HG03095 (cell line): ENCODE results near the gene TAF13.
"Not testable (repeated sequence)": the region's sequence is repeated elsewhere in the genome, so short reads cannot be mapped to it uniquely, and the experiment has no call there.

Experiments
- ATAC-seq: cut with Tn5 transposase; IDR thresholded peaks from one replicate; pipeline ENCODE4 v1.9.1; 2021; ENCODE audit warnings: moderate library complexity; ENCODE audit not compliant: unreplicated experiment

Gene TAF13

DNA sequence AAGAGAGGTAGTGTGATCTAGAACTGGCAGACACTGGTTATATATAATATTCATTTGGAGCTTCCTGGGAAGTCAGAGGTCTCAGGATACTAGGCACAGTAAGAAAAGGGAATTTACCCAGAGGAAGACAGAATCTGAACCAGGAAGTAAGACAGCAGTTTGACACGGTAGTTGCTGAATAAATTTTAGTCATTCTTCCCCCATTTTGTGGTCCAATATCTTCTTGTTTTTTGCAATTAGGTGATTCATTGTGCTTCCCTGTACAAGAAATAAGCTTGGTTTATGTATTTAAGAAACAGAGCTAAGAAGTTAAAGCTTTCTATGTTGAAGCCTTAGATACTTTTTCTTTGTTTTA lies 16.0 kb upstream of the TAF13 start:
- ATAC-seq = no peak

DNA sequence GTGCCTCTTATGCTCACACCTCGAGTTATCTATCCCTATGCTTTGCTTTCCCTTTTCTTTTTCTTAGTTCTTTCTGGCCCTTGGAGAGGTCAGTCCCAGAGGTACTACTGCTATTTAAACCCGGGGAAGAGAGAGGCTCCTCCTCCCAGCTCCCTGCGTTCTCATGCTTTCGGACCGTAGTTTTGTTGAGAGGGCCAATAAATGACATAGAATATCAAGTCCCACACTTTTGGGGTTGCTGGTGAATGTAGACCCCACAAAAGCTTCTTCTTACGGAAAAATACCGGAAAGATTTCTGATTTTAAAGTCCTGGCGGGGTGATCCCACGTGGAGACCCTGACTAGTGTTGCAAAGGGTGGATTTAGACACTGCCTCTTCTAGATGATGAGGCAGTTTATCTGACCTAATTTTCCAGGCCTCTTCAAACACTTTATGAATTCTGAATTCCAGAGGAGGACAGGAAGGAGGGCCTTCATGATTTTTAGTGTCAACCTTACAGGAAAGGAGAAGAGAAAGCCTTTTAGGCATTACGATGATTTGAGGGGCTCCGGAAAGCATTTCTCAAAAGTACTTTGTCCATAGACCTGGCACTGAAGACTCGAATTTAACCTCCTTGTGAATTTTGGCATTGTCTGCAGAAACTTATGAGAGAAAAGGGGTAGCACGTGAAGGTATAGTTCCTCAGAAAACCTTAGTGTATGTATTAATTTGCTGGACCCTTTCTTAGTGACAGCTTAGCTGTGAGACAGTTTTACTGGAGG lies 15.5 kb upstream of the TAF13 start:
- ATAC-seq = peak; percentile 54

DNA sequence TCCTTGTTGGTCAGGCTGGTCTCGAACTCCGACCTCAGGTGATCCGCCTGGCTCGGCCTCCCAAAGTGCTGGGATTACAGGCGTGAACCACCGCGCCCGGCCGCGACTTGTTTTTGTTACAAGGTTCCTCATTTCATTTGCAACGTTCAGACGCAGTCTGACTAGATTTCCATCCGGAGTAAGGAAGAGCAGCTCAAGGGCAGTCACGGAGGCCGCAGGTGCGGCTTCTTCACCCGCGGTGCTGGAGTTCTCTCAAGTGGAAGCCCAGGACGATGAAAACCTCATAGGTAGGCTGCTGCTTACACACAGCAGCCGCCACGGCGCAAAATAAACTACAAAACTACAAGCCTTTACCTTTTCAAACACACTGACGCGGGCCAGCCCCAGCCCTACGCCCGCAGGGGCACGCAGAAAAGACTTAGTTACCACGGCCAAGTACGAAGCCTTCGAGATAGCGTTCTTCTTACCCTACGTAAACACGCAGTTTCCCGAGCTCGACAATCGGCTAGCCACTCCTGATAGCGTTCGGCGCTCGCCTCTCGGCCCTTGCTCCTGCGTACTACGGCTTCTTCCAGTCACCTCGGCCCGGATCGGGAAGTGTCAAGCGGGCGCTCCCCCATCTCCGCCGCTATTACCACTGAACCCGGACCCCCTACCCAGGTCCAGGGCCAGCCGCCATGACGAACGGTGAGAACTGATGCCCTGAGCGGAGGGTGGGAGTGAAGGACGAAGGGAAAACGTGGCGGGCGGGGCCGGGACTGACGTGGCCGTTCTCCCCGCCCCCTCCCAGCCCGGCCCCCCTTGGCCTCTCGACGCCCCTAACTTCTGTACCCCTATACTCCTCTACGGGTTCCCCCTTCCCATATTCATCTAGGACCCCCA lies 14.6 kb upstream of the TAF13 start, which contains the start of gene TMEM167B:
TMEM167B (plus strand) TSS at position 569 of the 882 bp plus-strand sequence; CDS start at position 678, 109 bp downstream.
- peak; percentile 87 for ATAC-seq

DNA sequence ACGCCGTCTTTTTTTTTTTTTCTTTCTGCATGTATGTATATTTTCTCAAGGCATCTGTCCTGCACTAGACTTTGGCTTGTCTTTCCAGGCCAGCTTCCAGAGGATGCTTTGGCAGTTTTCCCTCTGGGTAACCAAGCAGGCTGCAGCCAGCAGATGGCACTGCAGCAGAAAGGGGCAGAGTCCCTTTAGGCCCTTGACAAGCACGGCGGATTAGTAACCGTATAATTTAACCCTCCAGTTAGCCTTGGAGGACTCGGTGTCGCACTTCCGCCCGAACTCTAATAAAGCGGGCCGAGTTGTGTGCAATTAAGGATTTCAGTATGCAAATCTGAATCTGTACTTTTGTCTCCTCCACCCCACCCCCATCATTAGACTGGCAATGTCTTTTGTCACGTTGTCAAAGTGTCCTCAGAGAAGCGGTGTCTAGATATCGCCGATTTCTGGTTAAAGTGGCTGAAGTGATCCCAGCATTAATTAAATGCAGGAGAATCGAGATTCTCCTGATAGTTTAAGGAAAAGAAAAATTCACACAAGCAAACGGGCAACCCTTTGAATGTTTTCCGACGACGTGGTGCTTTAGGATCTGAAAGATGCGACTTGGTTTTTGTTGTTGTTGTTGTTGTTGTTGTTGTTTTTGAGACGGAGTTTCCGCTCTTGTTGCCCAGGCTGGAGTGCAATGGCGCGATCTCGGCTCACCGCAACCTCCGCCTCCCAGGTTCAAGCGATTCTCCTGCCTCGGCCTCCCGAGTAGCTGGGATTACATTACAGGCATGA lies 13.6 kb upstream of the TAF13 start:
- no peak for ATAC-seq

DNA sequence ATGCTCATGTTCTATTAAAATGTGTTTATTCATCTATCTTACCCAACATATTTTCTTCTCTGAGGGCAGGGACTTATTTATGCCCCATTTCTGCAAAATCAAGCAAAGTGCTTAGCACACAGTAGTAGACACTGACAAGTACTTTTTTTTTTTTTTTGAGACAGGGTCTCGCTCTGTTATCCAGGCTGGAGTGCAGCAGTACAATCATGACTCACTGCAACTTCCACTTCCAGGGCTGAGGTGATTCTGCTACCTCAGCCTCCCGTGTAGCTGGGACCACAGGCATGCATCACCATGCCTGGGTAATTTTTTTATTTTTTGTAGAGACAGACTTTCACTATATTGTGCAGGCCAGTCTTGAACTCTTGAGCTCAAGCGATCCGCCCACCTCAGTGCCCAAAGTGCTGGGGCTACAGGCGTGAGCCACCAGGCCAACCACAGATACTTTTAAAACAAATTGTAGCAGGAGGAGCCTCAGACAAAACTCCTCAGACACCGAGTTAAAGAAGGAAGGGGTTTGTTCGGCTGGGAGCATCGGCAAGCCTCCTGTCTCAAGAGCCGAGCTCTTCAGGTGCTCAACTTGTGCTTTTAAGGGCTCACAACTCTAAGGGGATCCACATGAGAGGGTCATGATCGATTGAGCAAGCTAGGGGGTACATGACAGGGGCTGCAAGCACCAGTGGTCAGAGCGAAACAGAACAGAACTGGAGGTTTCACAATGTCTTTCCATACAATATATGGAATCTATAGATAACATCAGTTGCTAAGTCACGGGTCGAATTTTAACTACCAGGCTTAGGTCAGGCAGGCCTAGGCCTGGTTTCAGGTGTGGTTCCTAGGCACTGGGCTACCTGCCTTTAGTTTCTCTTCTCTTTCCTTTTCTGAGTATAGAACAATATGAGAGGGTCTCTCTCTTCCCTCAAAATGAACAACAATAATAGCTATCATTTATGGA lies 9.0 kb upstream of the TAF13 start:
- no peak for ATAC-seq

DNA sequence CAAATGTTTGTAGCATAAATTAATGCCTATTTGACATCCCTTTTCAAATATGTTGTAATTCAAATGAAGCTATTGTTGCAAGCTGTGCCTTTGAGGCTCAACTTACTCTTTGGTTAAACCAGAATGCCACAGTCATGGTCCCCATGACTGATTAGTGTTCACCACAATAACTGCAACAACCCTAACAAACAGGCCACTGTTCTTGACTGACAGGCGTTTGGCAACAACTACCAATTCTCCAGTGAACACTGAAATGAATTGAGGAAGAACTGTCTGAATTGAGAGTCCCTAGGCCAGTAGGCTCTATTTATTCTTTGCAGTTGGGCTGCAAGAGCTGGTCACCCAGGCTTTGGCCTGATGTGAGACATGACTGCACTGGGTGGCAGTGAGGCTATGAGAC lies 8.1 kb upstream of the TAF13 start:
- no peak for ATAC-seq

DNA sequence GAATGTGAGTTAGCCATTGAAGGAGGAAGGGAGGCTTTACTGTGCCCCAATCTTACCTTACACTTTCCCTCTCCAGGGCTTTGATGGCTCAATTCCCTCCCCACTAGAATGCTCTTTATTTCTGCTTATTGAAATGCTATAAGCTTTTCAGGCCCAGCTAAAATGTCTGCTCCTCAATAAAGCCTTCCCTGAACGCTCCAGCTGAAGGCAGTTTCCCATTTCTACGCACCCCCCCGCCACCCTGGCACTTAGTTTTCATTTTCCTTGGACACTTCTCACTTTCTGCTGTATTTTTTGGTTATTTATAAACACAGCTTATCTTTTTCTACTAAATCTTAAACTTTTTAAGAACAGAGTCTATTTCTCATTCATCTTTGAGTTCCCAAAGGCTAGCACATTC lies 7.7 kb upstream of the TAF13 start:
- ATAC-seq = no peak

DNA sequence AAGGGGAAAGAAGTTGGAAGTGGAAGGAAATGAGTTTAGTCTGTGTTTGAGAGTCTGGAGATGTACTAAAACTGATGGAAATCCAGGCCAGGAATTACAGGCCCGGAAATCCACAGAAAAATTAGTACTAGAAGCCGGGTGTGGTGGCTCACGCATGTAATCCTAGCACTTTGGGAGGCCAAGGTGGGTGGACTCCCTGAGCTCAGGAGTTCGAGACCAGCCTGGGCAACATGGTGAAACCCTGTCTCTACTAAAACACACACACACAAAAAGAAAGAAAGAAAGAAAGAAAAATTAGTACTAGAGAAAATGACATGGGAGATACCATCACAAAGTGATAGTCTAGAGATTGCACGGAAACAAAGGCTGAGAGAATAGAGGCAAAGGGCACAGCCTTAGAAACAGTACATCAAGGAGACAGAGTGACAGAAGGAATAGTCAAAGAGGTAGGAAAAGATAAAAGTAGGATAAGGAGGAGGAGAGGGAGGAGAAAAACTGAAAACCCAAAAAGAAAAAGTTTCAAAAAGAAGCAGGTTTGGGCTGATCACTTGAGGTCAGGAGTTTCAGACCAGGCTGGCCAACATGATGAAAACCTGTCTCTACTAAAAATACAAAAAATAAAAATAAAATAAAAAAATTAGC lies 4.8 kb upstream of the TAF13 start:
- ATAC-seq = no peak

DNA sequence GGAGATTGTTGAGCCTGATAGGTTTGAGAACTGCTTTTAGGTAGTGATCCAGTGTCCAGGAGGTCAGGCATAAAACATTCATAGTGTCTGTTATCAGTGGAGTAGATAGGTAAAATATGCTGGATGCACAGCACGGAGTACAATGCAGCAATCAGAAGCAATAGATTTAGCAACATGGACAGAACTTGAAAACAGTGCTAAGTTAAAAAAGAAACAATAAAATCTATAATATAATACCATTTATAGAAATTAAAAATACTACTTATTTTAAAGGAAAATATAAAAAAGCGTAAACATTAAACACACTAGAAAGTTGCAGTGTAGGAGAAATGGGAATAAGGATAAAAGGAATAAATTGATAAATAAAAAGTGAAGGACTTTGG lies 3.4 kb upstream of the TAF13 start:
- ATAC-seq = no peak

DNA sequence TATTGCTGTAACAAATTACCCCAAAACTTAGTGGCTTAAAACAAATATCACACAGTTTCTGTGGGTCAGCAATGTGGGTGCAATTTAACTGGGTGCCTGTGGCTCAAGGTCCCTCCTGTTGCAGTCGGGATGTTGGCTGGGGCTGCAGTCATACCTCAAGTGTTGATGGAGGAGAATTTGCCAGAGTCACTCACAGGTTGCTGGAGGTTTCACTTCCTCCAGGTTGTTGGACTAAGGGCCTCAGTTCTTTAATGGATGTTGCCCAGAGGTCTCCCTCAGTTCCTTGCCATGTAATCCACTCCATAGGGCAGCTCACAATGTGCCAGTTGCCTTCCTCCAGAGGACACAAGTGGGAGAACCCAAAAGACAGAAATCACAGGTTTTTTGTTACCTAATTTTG lies 2.5 kb upstream of the TAF13 start:
- ATAC-seq = no peak

DNA sequence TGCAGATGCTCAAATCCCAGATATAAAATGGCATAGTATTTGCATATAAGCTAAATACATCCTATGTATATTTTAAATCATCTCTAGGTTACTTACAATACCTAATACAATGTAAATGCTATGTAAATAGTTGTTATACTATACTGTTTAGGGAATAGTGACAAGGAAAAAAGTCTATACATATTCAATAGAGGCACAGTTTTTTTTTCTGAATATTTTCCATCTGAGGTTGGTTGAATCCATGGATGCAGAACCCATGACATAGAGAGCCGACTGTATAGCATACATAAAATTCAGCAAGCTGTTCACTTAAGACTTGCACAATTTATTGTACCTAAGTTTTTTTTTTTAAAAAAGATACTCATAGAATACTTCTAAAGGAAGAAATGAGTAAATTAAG lies 6.5 kb downstream of the TAF13 start:
- no peak for ATAC-seq

DNA sequence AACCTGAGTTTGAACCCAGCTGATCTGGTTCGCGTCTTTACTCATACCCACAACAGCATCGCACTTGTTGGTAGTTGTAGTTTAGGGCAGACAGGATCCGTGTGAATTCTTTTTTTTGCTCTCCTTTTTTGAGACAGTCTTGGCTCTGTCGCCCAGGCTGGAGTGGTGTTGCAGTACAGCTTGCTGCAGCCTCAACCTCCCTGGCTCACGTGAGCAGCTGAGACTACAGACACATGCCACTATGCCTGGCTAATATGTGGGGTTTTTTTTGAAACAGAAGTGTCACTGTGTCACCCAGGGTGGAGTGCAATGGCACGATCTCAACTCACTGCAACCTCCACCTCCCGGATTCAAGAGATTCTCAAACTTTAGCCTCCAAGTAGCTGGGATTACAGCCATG lies 7.9 kb downstream of the TAF13 start:
- no peak for ATAC-seq

DNA sequence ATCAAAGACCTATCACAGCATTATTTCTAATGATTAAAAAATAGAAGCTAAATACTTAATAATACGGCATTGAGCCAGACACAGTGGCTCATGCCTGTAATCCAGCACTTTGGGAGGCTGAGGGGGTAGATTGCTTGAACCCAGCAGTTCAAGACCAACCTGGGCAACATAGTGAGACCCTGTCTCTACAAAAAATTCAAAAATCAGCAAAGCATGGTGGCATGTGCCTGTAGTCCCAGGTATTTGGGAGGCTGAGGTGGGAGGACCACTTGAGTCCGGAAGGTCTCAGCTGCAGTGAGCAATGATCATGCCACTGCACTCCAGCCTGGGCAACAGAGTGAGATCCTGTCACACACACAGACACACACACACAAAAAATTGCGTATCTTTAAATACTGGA lies 10.7 kb downstream of the TAF13 start:
- no peak for ATAC-seq

DNA sequence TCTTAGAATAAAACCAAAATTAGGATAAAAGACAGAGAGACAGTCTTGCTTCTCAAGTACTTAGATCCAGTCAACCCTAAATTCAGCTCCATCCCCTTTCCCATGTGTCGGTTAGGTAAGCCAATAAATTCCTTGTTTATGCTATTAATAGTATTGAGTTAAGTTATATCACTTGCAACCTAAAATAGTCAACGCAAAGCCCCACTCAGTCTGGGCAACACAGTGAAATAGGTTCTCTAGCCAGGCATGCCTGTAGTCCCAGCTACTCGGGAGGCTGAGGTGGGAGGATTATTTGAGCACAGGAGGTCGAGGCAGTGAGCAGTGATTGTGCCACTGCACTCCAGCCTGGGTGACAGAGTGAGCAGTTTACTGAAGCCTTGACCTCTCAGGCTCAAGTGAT lies 14.6 kb downstream of the TAF13 start:
- no peak for ATAC-seq

DNA sequence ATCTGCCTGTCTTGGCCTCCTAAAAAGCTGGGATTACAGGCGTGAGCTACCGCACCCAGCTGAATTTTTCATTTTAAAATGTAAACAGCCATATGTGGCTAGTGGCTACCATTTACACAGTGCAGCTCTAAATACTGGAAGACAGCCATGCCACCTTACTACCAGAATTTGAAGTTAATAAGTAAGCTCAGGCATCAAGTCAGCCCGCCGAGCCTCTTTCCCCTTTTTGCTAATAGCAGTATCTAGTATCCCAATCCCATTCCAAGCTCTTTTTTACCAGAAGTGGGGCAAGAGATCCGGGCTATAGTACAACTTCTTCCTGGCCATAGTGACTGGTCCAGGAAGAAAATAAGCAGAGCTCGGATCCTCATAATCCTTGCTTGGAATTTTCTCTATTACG lies 15.1 kb downstream of the TAF13 start:
- ATAC-seq = no peak

DNA sequence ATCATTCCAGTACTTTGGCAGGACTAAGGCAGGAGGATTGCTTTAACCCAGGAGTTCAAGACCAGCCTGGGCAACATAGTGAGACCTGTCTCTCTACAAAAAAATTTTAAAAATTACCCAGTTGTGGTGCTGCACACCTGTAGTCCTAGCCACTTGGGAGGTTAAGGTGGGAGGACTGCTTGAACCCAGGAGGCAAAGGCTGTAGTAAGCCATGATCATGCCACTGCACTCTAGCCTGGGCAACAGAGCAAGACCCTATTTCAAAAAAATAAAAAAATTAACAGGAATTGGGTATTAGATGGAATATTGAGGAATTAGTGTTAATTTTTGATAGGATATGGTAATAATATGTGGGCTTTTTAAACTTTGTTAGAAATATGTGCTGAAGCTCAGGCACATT lies 16.8 kb downstream of the TAF13 start:
- no peak for ATAC-seq

DNA sequence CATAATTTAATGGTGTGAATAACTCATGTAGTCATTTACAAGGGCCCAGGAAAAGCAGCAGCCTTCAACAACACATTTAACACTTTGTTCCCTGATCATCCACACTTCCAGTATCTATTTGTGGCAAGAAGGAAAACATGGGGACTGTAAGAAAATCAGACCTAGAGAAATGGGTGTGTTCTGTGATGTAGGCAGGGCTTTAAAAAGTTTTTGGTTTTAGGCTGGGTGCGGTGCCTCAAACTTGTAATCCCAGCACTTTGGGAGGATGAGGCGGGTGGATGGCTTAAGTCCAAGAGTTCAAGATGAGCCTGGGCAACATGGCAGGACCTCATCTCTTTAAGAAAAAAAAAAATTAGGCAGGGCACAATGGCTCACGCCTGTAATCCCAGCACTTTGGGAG lies 19.7 kb downstream of the TAF13 start:
- ATAC-seq = no peak

DNA sequence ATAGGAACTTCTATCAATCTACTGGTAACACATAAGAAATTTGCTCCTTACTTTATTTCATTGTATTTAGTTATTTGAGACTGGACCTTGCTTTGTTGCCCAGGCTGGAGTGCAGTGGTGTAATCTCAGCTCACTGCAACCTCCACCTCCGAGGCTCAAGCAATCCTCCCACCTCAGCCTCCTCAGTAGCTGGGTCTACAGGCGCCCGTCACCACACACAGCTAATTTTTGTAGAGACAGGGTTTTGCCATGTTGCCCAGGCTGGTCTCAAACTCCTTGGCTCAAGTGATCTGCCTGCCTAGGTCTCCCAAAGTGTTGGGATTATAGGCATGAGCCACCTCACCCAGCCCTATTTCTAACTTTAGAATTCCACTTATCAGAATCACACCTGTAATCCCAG lies 23.7 kb downstream of the TAF13 start:
- ATAC-seq = not testable (repeated sequence)

DNA sequence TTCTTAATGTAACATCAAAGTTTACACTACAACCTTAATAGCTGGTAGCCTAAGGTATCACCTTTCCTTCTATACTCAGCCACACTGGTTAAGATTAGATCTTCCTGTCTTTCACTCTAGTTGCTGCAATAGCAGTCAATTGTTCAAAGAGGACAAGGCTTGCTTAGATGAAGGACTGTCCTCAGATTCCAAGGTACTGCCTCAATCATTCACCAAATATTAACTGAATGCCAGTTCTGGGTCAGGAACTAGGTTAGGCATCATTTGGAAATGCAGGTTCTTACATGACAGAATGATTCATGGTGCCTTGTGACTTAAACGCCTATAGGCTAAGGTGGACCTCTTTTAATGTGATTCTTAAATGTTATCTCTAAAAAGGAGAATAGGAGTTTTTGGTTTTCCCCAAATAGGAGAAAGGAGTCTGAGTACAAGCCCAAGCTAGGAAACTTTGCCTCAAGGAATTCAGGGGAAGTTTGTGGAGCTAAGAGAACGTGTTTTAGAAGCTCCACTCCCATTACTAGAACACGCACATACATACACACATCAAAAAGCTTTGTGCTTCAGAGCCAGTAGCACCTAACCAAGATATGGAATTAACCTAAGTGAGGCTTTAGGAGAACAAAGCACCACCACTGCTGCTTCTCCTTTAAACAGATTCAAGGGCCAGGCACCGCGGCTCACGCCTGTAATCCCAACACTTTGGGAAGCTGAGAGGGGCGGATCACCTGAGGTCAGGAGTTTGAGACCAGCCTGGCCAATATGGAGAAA lies 25.4 kb downstream of the TAF13 start:
- ATAC-seq = no peak
